ENCODE data around the gene DDX24.
A peak's percentile ranks its signal among the peaks of the same experiment; 100 is the strongest.

GRCh38 chr14:94115058-94115591 is 34.1 kb upstream of the DDX24 start:
- TF ChIP-seq GATA2 (IDR thresholded peaks at IDR 0.05; ENCODE audit: low read depth, low read length) (peak; percentile 69), GATA3 (IDR thresholded peaks at IDR 0.05; ENCODE audit: low read depth, low read length) (no peak)
